Type B pancreatic cell (in vitro differentiated cells): ENCODE data around the gene TSC2. TPM values are rescaled to one million over a fixed set of nuclear protein-coding genes. Genes with fewer than 3 reads are reported as not detected.
A peak's percentile ranks its signal among the peaks of the same experiment; 100 is the strongest.

ENCODE experiments used
- DNase-seq: peaks from one replicate; pipeline ENCODE4 v3.0.0; 2021; ENCODE audit warnings: mixed read lengths; ENCODE audit not compliant: unreplicated experiment; ENCODE audit errors: extremely low spot score
- H3K27ac Mint-ChIP-seq: 2 replicates; pipeline ENCODE4 v1.8.0; 2021; ENCODE audit warnings: mild to moderate bottlenecking, mixed read lengths
- H3K27me3 Mint-ChIP-seq: 2 replicates; pipeline ENCODE4 v1.8.0; 2021; ENCODE audit warnings: mixed read lengths
- H3K36me3 Mint-ChIP-seq: 2 replicates; pipeline ENCODE4 v1.8.0; 2021; ENCODE audit warnings: mixed read lengths
- H3K4me1 Mint-ChIP-seq: one replicate; pipeline ENCODE4 v1.8.0; 2021; ENCODE audit warnings: mixed read lengths; ENCODE audit not compliant: unreplicated experiment
- H3K4me3 Mint-ChIP-seq: 2 replicates; pipeline ENCODE4 v1.8.0; 2021; ENCODE audit warnings: mild to moderate bottlenecking, mixed read lengths
- H3K9me3 Mint-ChIP-seq: 2 replicates; pipeline ENCODE4 v1.8.0; 2021; ENCODE audit warnings: mixed read lengths
- total RNA-seq: library from RNA; stranded (reverse); gene quantifications from 2 replicates; pipeline ENCODE4 v1.2.1, GENCODE V29; 2021; ENCODE audit warnings: low replicate concordance
- TF ChIP-seq, protein P1 (sequence below): fragments of 200-600 bp; sonication (generic); conservative IDR thresholded peaks from 2 replicates; pipeline ENCODE4 v1.5.0; 2021; ENCODE audit warnings: antibody characterized with exemption, mild to moderate bottlenecking

TSC2 gene
- total RNA-seq, 1 donor from 2014 or later, result 208 TPM

DNA sequence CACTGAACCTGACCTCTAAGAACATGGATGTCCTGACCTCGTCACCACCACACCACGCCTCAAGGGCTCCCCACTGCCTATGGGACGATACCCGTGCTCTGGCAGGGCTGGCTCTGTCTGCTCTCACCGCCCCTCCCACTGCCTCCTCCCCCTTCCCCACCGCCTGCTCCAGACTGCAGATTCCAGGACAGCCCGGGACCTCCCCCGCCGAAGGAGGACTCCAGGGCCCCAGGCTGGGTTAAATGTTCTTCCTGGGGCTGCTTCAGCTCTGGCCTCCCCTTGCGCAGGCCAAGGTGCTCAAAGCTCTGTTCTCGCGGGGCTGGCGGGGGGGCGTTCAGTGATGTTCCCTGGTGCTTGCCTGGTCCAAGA lies 25.1 kb upstream of the TSC2 start:
- H3K27me3 Mint-ChIP-seq, result peaks cover 48% of the 10 kb centered on the region

DNA sequence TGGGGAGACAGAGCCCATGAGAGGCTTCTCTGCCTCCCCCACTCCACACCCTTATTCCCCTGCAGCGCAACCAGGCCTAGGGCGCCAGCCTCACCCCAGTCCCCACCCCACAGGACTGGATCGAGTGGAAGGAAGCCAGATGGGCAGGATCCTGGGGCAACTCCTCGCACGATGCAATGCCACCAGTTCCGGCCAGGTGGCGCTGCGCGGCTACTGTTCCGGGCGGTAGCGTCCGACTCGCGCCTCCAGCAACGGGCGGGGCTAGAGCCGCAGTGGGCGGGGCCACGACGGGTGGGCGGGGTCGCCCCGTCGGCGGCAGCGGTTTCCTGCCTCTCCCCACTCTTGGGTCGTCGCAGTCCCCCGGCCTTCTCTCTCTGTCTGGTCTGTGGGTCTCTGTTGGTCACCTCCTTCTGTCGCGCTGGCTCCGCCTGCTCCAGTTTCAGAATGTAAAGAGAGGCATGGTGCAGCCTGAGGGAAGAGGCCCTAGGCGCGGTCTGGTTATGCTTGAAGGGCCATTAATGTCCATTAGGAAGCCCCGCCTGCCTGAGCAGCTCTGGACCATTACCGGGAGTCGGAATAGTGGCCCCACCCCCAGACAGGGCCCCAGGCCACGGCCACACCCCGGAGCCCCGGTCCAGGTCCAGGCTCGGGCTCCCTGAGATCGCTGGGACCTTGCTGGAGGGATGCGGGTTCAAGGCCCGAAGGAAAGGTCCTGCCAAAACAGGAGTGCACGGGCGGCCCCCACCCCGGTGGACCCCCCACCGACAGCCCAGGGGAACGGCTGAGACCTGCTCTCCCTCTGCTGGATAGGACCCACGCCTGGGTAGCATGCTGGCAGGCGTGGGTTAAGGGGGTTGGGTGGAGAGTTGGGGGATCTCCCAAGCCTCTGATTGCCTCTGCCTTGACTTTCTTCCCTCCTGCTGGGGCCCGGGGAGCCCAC lies 24.4 kb upstream of the TSC2 start:
- DNase-seq, result peak; percentile 98
- peak overlapping the region; percentile 81 for H3K27ac Mint-ChIP-seq
- TF ChIP-seq, protein P1, sequence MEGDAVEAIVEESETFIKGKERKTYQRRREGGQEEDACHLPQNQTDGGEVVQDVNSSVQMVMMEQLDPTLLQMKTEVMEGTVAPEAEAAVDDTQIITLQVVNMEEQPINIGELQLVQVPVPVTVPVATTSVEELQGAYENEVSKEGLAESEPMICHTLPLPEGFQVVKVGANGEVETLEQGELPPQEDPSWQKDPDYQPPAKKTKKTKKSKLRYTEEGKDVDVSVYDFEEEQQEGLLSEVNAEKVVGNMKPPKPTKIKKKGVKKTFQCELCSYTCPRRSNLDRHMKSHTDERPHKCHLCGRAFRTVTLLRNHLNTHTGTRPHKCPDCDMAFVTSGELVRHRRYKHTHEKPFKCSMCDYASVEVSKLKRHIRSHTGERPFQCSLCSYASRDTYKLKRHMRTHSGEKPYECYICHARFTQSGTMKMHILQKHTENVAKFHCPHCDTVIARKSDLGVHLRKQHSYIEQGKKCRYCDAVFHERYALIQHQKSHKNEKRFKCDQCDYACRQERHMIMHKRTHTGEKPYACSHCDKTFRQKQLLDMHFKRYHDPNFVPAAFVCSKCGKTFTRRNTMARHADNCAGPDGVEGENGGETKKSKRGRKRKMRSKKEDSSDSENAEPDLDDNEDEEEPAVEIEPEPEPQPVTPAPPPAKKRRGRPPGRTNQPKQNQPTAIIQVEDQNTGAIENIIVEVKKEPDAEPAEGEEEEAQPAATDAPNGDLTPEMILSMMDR, result peak; percentile 98
- peak overlapping the region; percentile 86 for H3K4me3 Mint-ChIP-seq
- H3K4me1 Mint-ChIP-seq, result peaks cover 19% of the 10 kb centered on the region
- H3K9me3 Mint-ChIP-seq, result no peaks in the 10 kb centered on the region
- peaks cover 45% of the 10 kb centered on the region for H3K27me3 Mint-ChIP-seq
- no peaks in the 10 kb centered on the region for H3K36me3 Mint-ChIP-seq

More for the DNA sequence above, 25.1 kb upstream of the TSC2 start:
- Mint-ChIP-seq H3K4me1 (peaks cover 19% of the 10 kb centered on the region), H3K36me3 (no peaks in the 10 kb centered on the region), H3K4me3 (peak overlapping the region; percentile 80), H3K27ac (peak overlapping the region; percentile 81), H3K9me3 (no peaks in the 10 kb centered on the region)
- TF ChIP-seq, protein P1, result no peak
- DNase-seq, result no peak

DNA sequence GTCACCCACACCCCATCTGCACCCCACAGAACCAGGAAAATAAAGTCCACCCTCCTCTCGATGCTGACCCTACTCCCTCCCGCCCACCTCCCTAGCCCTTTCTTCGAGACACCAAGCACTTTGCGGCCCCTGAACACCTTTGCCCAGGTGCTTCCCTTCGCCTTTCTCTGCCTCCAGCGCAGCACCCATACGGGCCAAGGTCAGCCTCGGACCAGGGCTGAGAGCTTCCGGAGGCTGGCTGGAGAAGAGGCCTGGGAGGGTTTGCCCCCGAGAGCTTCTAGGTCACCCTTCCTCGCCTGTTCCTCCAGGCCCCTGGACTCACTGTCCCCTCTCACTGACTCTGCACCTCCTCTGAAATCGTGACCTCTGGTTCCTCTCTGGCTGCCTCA lies 23.8 kb upstream of the TSC2 start:
- peaks cover 19% of the 10 kb centered on the region for H3K4me1 Mint-ChIP-seq
- TF ChIP-seq, protein P1, result no peak
- no peaks in the 10 kb centered on the region for H3K9me3 Mint-ChIP-seq
- no peak overlapping the region for H3K27ac Mint-ChIP-seq
- DNase-seq, result no peak
- H3K4me3 Mint-ChIP-seq, result peak overlapping the region; percentile 53
- no peaks in the 10 kb centered on the region for H3K36me3 Mint-ChIP-seq
- H3K27me3 Mint-ChIP-seq, result peaks cover 43% of the 10 kb centered on the region

DNA sequence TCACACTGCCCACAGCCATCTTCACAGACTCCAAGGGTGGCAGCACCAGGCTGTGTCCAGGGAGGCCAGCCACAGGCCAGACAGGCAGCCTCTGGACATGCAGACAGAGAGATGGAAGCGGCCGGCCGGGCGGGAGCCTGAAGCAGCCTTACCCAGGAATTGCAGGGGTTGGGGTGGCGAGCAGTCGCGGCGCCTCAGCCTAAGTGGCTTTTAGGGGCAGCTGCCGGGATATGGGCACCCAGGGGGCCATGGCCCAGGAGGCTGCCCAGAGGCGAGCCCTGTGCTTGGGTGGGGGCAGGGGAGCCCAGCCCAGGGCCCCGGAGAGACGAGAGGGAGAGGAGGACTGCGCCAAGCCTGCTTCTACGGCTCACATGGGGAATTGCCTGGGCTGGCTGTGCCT lies 22.5 kb upstream of the TSC2 start:
- no peaks in the 10 kb centered on the region for H3K9me3 Mint-ChIP-seq
- TF ChIP-seq, protein P1, result no peak
- H3K36me3 Mint-ChIP-seq, result no peaks in the 10 kb centered on the region
- H3K4me1 Mint-ChIP-seq, result peaks cover 19% of the 10 kb centered on the region
- H3K27ac Mint-ChIP-seq, result no peak overlapping the region
- peaks cover 39% of the 10 kb centered on the region for H3K27me3 Mint-ChIP-seq
- no peak for DNase-seq
- H3K4me3 Mint-ChIP-seq, result peak overlapping the region; percentile 80

DNA sequence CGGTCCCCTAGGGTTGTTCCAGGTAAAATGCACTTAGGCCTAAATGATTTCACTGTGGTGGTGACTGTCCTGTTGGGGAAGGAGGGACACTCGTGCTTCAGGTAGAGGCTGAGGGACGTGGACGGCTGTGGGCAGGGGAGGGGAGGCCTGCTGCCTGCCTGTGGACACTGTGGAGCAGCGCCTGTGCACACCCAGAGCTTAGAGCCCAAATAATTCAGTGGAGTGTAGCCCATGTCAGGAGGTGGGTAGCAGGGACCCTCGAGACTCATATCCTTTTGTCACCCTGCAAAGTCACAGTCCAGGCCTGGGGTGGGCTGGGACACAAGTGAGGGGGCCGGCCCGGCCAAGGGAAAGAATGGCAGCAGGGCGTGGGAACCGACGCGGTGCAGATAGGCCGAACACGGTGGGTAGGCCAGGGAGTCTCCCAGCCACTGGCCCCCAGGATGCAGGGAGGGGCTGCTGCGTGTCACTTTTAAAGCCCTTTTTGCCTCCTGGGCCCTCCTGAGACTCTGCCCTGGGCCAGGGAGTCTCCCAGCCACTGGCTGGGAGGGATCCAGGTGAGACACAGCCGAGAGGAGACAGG lies 21.8 kb upstream of the TSC2 start:
- TF ChIP-seq, protein P1, result no peak
- peaks cover 32% of the 10 kb centered on the region for H3K27me3 Mint-ChIP-seq

More for the DNA sequence above, 21.8 kb upstream of the TSC2 start:
- Mint-ChIP-seq H3K9me3 (no peaks in the 10 kb centered on the region), H3K27ac (peak overlapping the region; percentile 31), H3K4me3 (peak overlapping the region; percentile 80), H3K4me1 (peaks cover 19% of the 10 kb centered on the region), H3K36me3 (no peaks in the 10 kb centered on the region)
- DNase-seq, result no peak
